SU-DHL-6 (cell line): Measurements from ENCODE around the gene HMX2.

Source experiments
- CTCF ChIP-seq: fragments of 200-600 bp; sonication (generic); IDR thresholded peaks from one replicate; pipeline ENCODE4 v1.5.1; 2017; ENCODE audit warnings: antibody characterized with exemption, mild to moderate bottlenecking, low read length, moderate library complexity; ENCODE audit not compliant: insufficient read depth, poor library complexity, severe bottlenecking
- EZH2phosphoT487 ChIP-seq: fragments of 200-600 bp; sonication (generic), shearing (Covaris generic); conservative IDR thresholded peaks from 2 replicates; pipeline ENCODE4 v1.6.1; 2018; ENCODE audit warnings: mild to moderate bottlenecking, antibody characterized with exemption, low read length, moderate library complexity, mixed read lengths

- TF ChIP-seq CTCF (no peak), EZH2phosphoT487 (no peak)
Observed at GRCh38 chr10:123149568-123150270, 1.8 kb downstream of the HMX2 start.
